ENCODE measurements around the gene PAIP2. TPM values are rescaled to one million over a fixed set of nuclear protein-coding genes. Genes with fewer than 3 reads are reported as not detected.

Gene PAIP2
- total RNA-seq, 1 donor = 47.8 TPM

GRCh38 chr5:139377226-139377625 lies 35.6 kb downstream of the PAIP2 start:
- H3K27ac ChIP-seq (ENCODE audit: low read depth, low read length) = no peak overlapping the region
- H3K4me3 ChIP-seq (ENCODE audit: insufficient read depth, low read length) = no peak overlapping the region

DNA sequence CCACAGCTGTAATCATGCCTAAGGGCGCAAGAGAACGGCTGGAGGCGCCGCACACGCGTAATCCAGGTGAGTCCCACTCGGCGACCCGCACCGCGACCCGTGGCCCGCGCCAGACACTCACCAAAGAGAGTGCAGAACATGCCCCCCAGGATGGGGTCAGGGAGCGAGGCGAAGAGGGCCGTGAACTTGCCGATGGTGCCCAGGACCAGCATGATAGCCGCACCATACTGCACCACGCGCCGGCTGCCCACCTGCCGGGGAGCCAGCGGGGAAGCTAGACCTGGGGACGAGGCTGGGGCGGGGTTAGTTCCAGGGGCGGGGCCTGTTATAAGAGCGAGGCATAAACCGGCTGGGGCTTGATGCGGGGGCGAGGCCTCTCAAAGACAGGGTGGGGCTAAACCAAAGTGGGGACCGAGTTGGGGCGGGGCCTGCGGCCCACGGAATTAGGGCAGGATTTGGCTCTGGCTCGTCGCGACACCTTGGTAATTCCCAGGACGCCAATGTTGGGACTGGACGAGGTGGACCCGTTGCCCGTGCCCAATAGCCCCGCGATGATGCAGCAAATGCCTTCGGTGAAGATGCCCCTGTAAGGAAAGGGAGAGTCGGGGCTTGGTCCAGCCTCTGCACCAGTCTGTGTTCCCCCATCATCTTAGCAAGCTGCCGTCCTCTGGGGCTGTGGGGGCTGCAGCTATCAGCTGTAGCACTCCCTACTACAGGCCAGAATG lies 36.6 kb downstream of the PAIP2 start:
- Histone ChIP-seq H3K27ac (ENCODE audit: low read depth, low read length) (no peak overlapping the region), H3K4me2 (ENCODE audit: insufficient read depth, low read length) (no peak overlapping the region), H3K4me3 (ENCODE audit: insufficient read depth, low read length) (no peak overlapping the region), H3K9me3 (ENCODE audit: low read depth, low read length) (no peaks in the 10 kb centered on the region), H2AFZ (ENCODE audit: low read length) (no peak overlapping the region), H3K4me1 (ENCODE audit: insufficient read depth, low read length) (peaks cover 9% of the 10 kb centered on the region), H3K27me3 (ENCODE audit: insufficient read depth, low read length) (no peaks in the 10 kb centered on the region), H3K36me3 (ENCODE audit: insufficient read depth, low read length) (no peaks in the 10 kb centered on the region), H3K79me2 (ENCODE audit: insufficient read depth, low read length) (no peaks in the 10 kb centered on the region), H4K20me1 (ENCODE audit: insufficient read depth, low read length) (peaks cover 3% of the 10 kb centered on the region)
- TF ChIP-seq, protein P1, sequence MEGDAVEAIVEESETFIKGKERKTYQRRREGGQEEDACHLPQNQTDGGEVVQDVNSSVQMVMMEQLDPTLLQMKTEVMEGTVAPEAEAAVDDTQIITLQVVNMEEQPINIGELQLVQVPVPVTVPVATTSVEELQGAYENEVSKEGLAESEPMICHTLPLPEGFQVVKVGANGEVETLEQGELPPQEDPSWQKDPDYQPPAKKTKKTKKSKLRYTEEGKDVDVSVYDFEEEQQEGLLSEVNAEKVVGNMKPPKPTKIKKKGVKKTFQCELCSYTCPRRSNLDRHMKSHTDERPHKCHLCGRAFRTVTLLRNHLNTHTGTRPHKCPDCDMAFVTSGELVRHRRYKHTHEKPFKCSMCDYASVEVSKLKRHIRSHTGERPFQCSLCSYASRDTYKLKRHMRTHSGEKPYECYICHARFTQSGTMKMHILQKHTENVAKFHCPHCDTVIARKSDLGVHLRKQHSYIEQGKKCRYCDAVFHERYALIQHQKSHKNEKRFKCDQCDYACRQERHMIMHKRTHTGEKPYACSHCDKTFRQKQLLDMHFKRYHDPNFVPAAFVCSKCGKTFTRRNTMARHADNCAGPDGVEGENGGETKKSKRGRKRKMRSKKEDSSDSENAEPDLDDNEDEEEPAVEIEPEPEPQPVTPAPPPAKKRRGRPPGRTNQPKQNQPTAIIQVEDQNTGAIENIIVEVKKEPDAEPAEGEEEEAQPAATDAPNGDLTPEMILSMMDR (IDR thresholded peaks at IDR 0.05; ENCODE audit: extremely low read depth, low read depth, low read length) = no peak
- DNase-seq (ENCODE audit: insufficient read length, low spot score, missing footprints) = peak; percentile 34

More at GRCh38 chr5:139377226-139377625, 35.6 kb downstream of the PAIP2 start:
- DNase-seq (ENCODE audit: insufficient read length, low spot score, missing footprints) = peak; percentile 52
- Histone ChIP-seq H3K4me2 (ENCODE audit: insufficient read depth, low read length) (no peak overlapping the region), H3K9me3 (ENCODE audit: low read depth, low read length) (no peaks in the 10 kb centered on the region), H3K79me2 (ENCODE audit: insufficient read depth, low read length) (no peaks in the 10 kb centered on the region), H4K20me1 (ENCODE audit: insufficient read depth, low read length) (peaks cover 5% of the 10 kb centered on the region), H2AFZ (ENCODE audit: low read length) (no peak overlapping the region), H3K4me1 (ENCODE audit: insufficient read depth, low read length) (peaks cover 14% of the 10 kb centered on the region), H3K36me3 (ENCODE audit: insufficient read depth, low read length) (no peaks in the 10 kb centered on the region), H3K27me3 (ENCODE audit: insufficient read depth, low read length) (no peaks in the 10 kb centered on the region)
- TF ChIP-seq, protein P1 (IDR thresholded peaks at IDR 0.05; ENCODE audit: extremely low read depth, low read depth, low read length) = no peak

GRCh38 chr5:139378941-139379361 lies 37.3 kb downstream of the PAIP2 start:
- Histone ChIP-seq H3K79me2 (ENCODE audit: insufficient read depth, low read length) (no peaks in the 10 kb centered on the region), H3K4me1 (ENCODE audit: insufficient read depth, low read length) (peaks cover 2% of the 10 kb centered on the region), H3K4me3 (ENCODE audit: insufficient read depth, low read length) (no peak overlapping the region), H2AFZ (ENCODE audit: low read length) (no peak overlapping the region), H4K20me1 (ENCODE audit: insufficient read depth, low read length) (no peaks in the 10 kb centered on the region), H3K27me3 (ENCODE audit: insufficient read depth, low read length) (no peaks in the 10 kb centered on the region), H3K27ac (ENCODE audit: low read depth, low read length) (no peak overlapping the region), H3K9me3 (ENCODE audit: low read depth, low read length) (no peaks in the 10 kb centered on the region), H3K36me3 (ENCODE audit: insufficient read depth, low read length) (no peaks in the 10 kb centered on the region), H3K4me2 (ENCODE audit: insufficient read depth, low read length) (no peak overlapping the region)
- TF ChIP-seq, protein P1 (IDR thresholded peaks at IDR 0.05; ENCODE audit: extremely low read depth, low read depth, low read length) = no peak
- peak; percentile 77 for DNase-seq (ENCODE audit: insufficient read length, low spot score, missing footprints)

- no peaks in the 10 kb centered on the region for H3K27me3 ChIP-seq (ENCODE audit: insufficient read depth, low read length)
- no peaks in the 10 kb centered on the region for H3K9me3 ChIP-seq (ENCODE audit: low read depth, low read length)
- H3K4me3 ChIP-seq (ENCODE audit: insufficient read depth, low read length) = no peak overlapping the region
These were observed 38.2 kb downstream of the PAIP2 start for GRCh38 chr5:139379626-139380449.

More at GRCh38 chr5:139379626-139380449, 38.2 kb downstream of the PAIP2 start:
- H3K27ac ChIP-seq (ENCODE audit: low read depth, low read length) = no peak overlapping the region
- H3K4me1 ChIP-seq (ENCODE audit: insufficient read depth, low read length) = peaks cover 4% of the 10 kb centered on the region
- no peaks in the 10 kb centered on the region for H4K20me1 ChIP-seq (ENCODE audit: insufficient read depth, low read length)
- TF ChIP-seq, protein P1 (IDR thresholded peaks at IDR 0.05; ENCODE audit: extremely low read depth, low read depth, low read length) = no peak
- DNase-seq (ENCODE audit: insufficient read length, low spot score, missing footprints) = peak; percentile 79
- no peaks in the 10 kb centered on the region for H3K36me3 ChIP-seq (ENCODE audit: insufficient read depth, low read length)
- no peaks in the 10 kb centered on the region for H3K79me2 ChIP-seq (ENCODE audit: insufficient read depth, low read length)
- no peak overlapping the region for H2AFZ ChIP-seq (ENCODE audit: low read length)
- H3K4me2 ChIP-seq (ENCODE audit: insufficient read depth, low read length) = no peak overlapping the region
